H9 (cell line): Measurements from ENCODE around the gene SIPA1L3. TPM values are rescaled to one million over a fixed set of nuclear protein-coding genes. Genes with fewer than 3 reads are reported as not detected.

Source experiments
- DNase-seq: peaks from one replicate; pipeline ENCODE4 v3.0.0-alpha.2; 2017
- H2AFZ ChIP-seq: one replicate; pipeline ENCODE4 v1.6.1; 2013; ENCODE audit warnings: mild to moderate bottlenecking, low read length, control low read depth, moderate library complexity
- H2AK5ac ChIP-seq: 2 replicates; pipeline ENCODE4 v1.6.1; 2013; ENCODE audit warnings: low read length, control low read depth, mixed read lengths; ENCODE audit not compliant: insufficient read length
- H2BK120ac ChIP-seq: one replicate; pipeline ENCODE4 v1.6.1; 2013; ENCODE audit warnings: low read depth, mild to moderate bottlenecking, low read length, control low read depth, inconsistent platforms; ENCODE audit not compliant: poor library complexity, severe bottlenecking
- H2BK12ac ChIP-seq: 2 replicates; pipeline ENCODE4 v1.6.1; 2013; ENCODE audit warnings: low read length, control low read depth, mixed read lengths, low read depth; ENCODE audit not compliant: insufficient read length
- H2BK15ac ChIP-seq: 2 replicates; pipeline ENCODE4 v1.6.1; 2013; ENCODE audit warnings: low read depth, low read length, control low read depth
- H2BK20ac ChIP-seq: one replicate; pipeline ENCODE4 v1.6.1; 2013; ENCODE audit warnings: low read depth, mild to moderate bottlenecking, low read length, control low read depth, inconsistent platforms; ENCODE audit not compliant: poor library complexity, severe bottlenecking
- H2BK5ac ChIP-seq: 2 replicates; pipeline ENCODE4 v1.6.1; 2013; ENCODE audit warnings: low read length, control low read depth, mixed read lengths; ENCODE audit not compliant: insufficient read length
- H3K14ac ChIP-seq: 2 replicates; pipeline ENCODE4 v1.6.1; 2013; ENCODE audit warnings: low read length, control low read depth; ENCODE audit not compliant: insufficient read depth
- H3K18ac ChIP-seq: 2 replicates; pipeline ENCODE4 v1.6.1; 2013; ENCODE audit warnings: low read depth, mild to moderate bottlenecking, mixed read lengths, low read length, control low read depth; ENCODE audit not compliant: insufficient read length
- H3K23ac ChIP-seq: 2 replicates; pipeline ENCODE4 v1.6.1; 2013; ENCODE audit warnings: low read length, control low read depth, mixed read lengths, low read depth; ENCODE audit not compliant: insufficient read length
- H3K23me2 ChIP-seq: 2 replicates; pipeline ENCODE4 v1.6.1; 2013; ENCODE audit warnings: low read depth, mild to moderate bottlenecking, mixed read lengths, low read length, control low read depth; ENCODE audit not compliant: insufficient read length, poor library complexity, severe bottlenecking
- H3K27ac ChIP-seq: 2 replicates; pipeline ENCODE4 v1.5.1; 2013; ENCODE audit warnings: low read length, control low read depth, mixed read lengths, low read depth; ENCODE audit not compliant: insufficient read length
- H3K27me3 ChIP-seq: 2 replicates; pipeline ENCODE4 v1.6.1; 2013; ENCODE audit warnings: low read length, control low read depth, inconsistent platforms; ENCODE audit not compliant: insufficient read depth
- H3K4ac ChIP-seq: 2 replicates; pipeline ENCODE4 v1.6.1; 2013; ENCODE audit warnings: low read depth, mild to moderate bottlenecking, control low read depth, inconsistent platforms, low read length, moderate library complexity
- H3K4me1 ChIP-seq: 2 replicates; pipeline ENCODE4 v1.6.1; 2013; ENCODE audit warnings: low read length, control low read depth, inconsistent platforms; ENCODE audit not compliant: insufficient read depth
- H3K4me2 ChIP-seq: 2 replicates; pipeline ENCODE4 v1.6.1; 2013; ENCODE audit warnings: low read length, control low read depth, mixed read lengths; ENCODE audit not compliant: insufficient read length, insufficient read depth
- H3K56ac ChIP-seq: 2 replicates; pipeline ENCODE4 v1.6.1; 2013; ENCODE audit warnings: low read depth, mild to moderate bottlenecking, mixed read lengths, low read length, control low read depth; ENCODE audit not compliant: insufficient read length
- H3K79me1 ChIP-seq: 2 replicates; pipeline ENCODE4 v1.6.1; 2013; ENCODE audit warnings: low read depth, mild to moderate bottlenecking, moderate library complexity, low read length, control low read depth, inconsistent platforms; ENCODE audit not compliant: insufficient read depth, poor library complexity, severe bottlenecking
- H3K79me2 ChIP-seq: 2 replicates; pipeline ENCODE4 v1.6.1; 2013; ENCODE audit warnings: low read length, control low read depth, inconsistent platforms; ENCODE audit not compliant: insufficient read depth
- H3K9ac ChIP-seq: 2 replicates; pipeline ENCODE4 v1.6.1; 2013; ENCODE audit warnings: low read length, control low read depth, mixed read lengths; ENCODE audit not compliant: insufficient read length; ENCODE audit errors: extremely low read depth
- H3K9me3 ChIP-seq: one replicate; pipeline ENCODE4 v1.6.1; 2013; ENCODE audit warnings: low read depth, low read length, inconsistent platforms; ENCODE audit not compliant: control insufficient read depth
- H3T11ph ChIP-seq: one replicate; pipeline ENCODE4 v1.6.1; 2013; ENCODE audit warnings: mild to moderate bottlenecking, low read length, control low read depth, inconsistent platforms
- H4K20me1 ChIP-seq: one replicate; pipeline ENCODE4 v1.6.1; 2013; ENCODE audit not compliant: control insufficient read depth, insufficient read length, insufficient read depth
- H4K5ac ChIP-seq: 2 replicates; pipeline ENCODE4 v1.6.1; 2013; ENCODE audit warnings: low read depth, mild to moderate bottlenecking, mixed read lengths, low read length, control low read depth; ENCODE audit not compliant: insufficient read length
- H4K8ac ChIP-seq: replicated peaks from 2 replicates; pipeline ENCODE4 v1.6.1; 2013; ENCODE audit warnings: low read length, control low read depth, mixed read lengths, low read depth; ENCODE audit not compliant: insufficient read length
- H4K91ac ChIP-seq: 2 replicates; pipeline ENCODE4 v1.6.1; 2013; ENCODE audit warnings: low read depth, mild to moderate bottlenecking, moderate library complexity, mixed read lengths, low read length, control low read depth; ENCODE audit not compliant: insufficient read length
- H3K27ac Mint-ChIP-seq, 3 experiments: 2 replicates in 2 of 3; 3 replicates in 1 of 3; pipeline ENCODE4 v1.8.0; 2020 to 2021; ENCODE audit warnings: mixed read lengths in 3 of 3, mild to moderate bottlenecking in 1 of 3, moderate library complexity in 1 of 3
- H3K27me3 Mint-ChIP-seq: 2 replicates; pipeline ENCODE4 v1.8.0; 2021; ENCODE audit warnings: low read depth, mild to moderate bottlenecking, moderate library complexity, mixed read lengths
- H3K36me3 Mint-ChIP-seq, 3 experiments: 2 replicates in 2 of 3; 3 replicates in 1 of 3; pipeline ENCODE4 v1.8.0; 2020 to 2021; ENCODE audit warnings: low read depth in 3 of 3, mixed read lengths in 3 of 3; ENCODE audit not compliant: insufficient read depth in 1 of 3
- H3K4me1 Mint-ChIP-seq, 2 experiments: 2 replicates each; pipeline ENCODE4 v1.8.0; 2020; ENCODE audit warnings: mixed read lengths in 2 of 2
- H3K4me3 Mint-ChIP-seq, 2 experiments: 2 replicates in 1 of 2; 3 replicates in 1 of 2; pipeline ENCODE4 v1.8.0; 2020 to 2021; ENCODE audit warnings: mild to moderate bottlenecking in 2 of 2, mixed read lengths in 2 of 2, moderate library complexity in 1 of 2
- H3K9me3 Mint-ChIP-seq, 2 experiments: 2 replicates in 1 of 2; 3 replicates in 1 of 2; pipeline ENCODE4 v1.8.0; 2020; ENCODE audit warnings: mild to moderate bottlenecking in 2 of 2, mixed read lengths in 2 of 2, moderate library complexity in 1 of 2
- CTCF ChIP-seq: fragments of 200-600 bp; sonication (generic); conservative IDR thresholded peaks from 3 replicates; pipeline ENCODE4 v1.8.0; 2021; ENCODE audit warnings: antibody characterized with exemption, mild to moderate bottlenecking
- WGBS: extraction: QIAGEN DNeasy Blood & Tissue Kit; methylation state at CpG from one replicate; pipeline ENCODE4 v1.1.7; 2013; ENCODE audit warnings: missing lambda C conversion rate, low lambda C conversion rate, mixed read lengths; ENCODE audit not compliant: insufficient read length; ENCODE audit errors: extremely low coverage; 5-methylcytosine and 5-hydroxymethylcytosine counted together
- total RNA-seq: library from RNA; stranded (reverse); gene quantifications from 2 replicates; pipeline ENCODE4 v1.2.1, GENCODE V29; 2021

The SIPA1L3 gene
- total RNA-seq, 1 experiment from 2014 or later, result 40.1 TPM

DNA sequence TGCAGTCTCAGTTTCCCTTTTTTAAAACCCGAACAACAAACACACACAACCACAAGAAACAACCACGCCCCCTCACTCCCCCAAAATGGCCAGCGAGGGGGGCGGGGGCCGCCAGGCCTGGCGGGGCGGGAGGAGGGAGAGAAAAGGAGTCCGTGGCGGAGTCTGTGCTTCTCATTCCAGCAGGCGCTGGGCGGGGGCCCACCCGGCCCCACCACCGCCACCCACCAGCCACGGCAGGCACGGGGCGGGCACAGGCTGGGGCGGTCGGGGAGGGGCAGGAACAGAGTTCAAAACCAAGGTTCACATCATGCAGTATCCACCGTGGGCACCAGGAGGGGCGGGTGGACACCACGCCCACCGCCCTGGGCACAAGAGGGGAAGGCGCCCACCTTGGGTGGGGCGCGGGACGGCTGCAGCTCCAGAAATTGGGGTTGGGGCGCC, 304.2 kb downstream of the SIPA1L3 start:
- H2BK5ac ChIP-seq, result no peak overlapping the region
- no peak overlapping the region for H2BK20ac ChIP-seq
- H4K91ac ChIP-seq, result no peak overlapping the region
- Mint-ChIP-seq H3K4me3 (peak overlapping the region; percentile 53 to 82), H3K9me3 (no peaks in the 10 kb centered on the region; a peak in 1 of 5 replicates), H3K27ac (peak overlapping the region in 2 of 3 experiments; percentile 57 to 92; a peak in 1 of 7 replicates), H3K27me3 (peaks cover 24% of the 10 kb centered on the region), H3K4me1 (peaks cover 24 to 53% of the 10 kb centered on the region in 2 experiments), H3K36me3 (peaks cover 3 to 12% (median 10%) of the 10 kb centered on the region in 3 experiments; a peak in 4 of 7 replicates)
- H3K14ac ChIP-seq, result no peak overlapping the region
- H3K4me2 ChIP-seq, result peak overlapping the region; percentile 81
- TF ChIP-seq CTCF, result peak; percentile 40
- H3K79me2 ChIP-seq, result no peaks in the 10 kb centered on the region
- no peak overlapping the region for H3K4ac ChIP-seq
- no peak overlapping the region for H2BK15ac ChIP-seq
- peak; percentile 64 for DNase-seq
- H3K18ac ChIP-seq, result no peak overlapping the region
- H3K9ac ChIP-seq, result no peak overlapping the region
- no peak overlapping the region for H3K56ac ChIP-seq
- no peaks in the 10 kb centered on the region for H3K9me3 ChIP-seq
- H2BK120ac ChIP-seq, result no peak overlapping the region
- no peak overlapping the region for H2BK12ac ChIP-seq
- no peak overlapping the region for H2AK5ac ChIP-seq
- H4K20me1 ChIP-seq, result no peaks in the 10 kb centered on the region
- H3T11ph ChIP-seq, result no peak overlapping the region
- no peak overlapping the region for H2AFZ ChIP-seq
- no peak overlapping the region for H4K8ac ChIP-seq
- WGBS, result no CpG with 5 or more reads among the region's 27 CpGs
- H3K27ac ChIP-seq, result no peak overlapping the region
- H3K4me1 ChIP-seq, result no peaks in the 10 kb centered on the region
- H3K27me3 ChIP-seq, result no peaks in the 10 kb centered on the region
- no peak overlapping the region for H4K5ac ChIP-seq
- no peak overlapping the region for H3K23ac ChIP-seq
- H3K23me2 ChIP-seq, result peaks cover 20% of the 10 kb centered on the region
- no peaks in the 10 kb centered on the region for H3K79me1 ChIP-seq
